Measurements from ENCODE around the gene NCF2. TPM values are rescaled to one million over a fixed set of nuclear protein-coding genes. Genes with fewer than 3 reads are reported as not detected.

Gene NCF2
- total and polyA plus RNA-seq, 2 donors (not counting 3 experiments of a cell fraction or from before 2014, with no cell fraction given): 0.03 TPM; not detected in 1

GRCh38 chr1:183569141-183569540, 21.1 kb downstream of the NCF2 start:
- Histone ChIP-seq H3K4me2 (ENCODE audit: insufficient read depth, low read length) (no peak overlapping the region), H3K79me2 (ENCODE audit: control insufficient read depth, insufficient read depth, low read length) (no peaks in the 10 kb centered on the region), H3K4me3 (replicated peaks in 1 of 3; ENCODE audit: insufficient read depth in 1 of 3, low read depth in 1 of 3, low read length in 3 of 3) (no peak overlapping the region), H3K36me3 (ENCODE audit: control insufficient read depth in 2 of 2, extremely low read depth in 1 of 2, insufficient read depth in 2 of 2, low read length in 2 of 2) (no peaks in the 10 kb centered on the region), H3K4me1 (ENCODE audit: control insufficient read depth, extremely low read depth, insufficient read depth, low read length) (peaks cover 4% of the 10 kb centered on the region), H3K9ac (replicated peaks; ENCODE audit: extremely low read depth, insufficient read depth, low read length) (no peak overlapping the region), H3K27me3 (ENCODE audit: control insufficient read depth in 2 of 2, insufficient read depth in 2 of 2, low read length in 2 of 2) (no peaks in the 10 kb centered on the region), H3K27ac (ENCODE audit: insufficient read depth, low read depth, low read length) (no peak overlapping the region), H3K9me1 (replicated peaks; ENCODE audit: control insufficient read depth, extremely low read depth, insufficient read depth, low read length) (no peaks in the 10 kb centered on the region), H4K20me1 (replicated peaks; ENCODE audit: control insufficient read depth, extremely low read depth, insufficient read depth, low read length) (no peaks in the 10 kb centered on the region), H3K9me3 (replicated peaks; ENCODE audit: control insufficient read depth, insufficient read depth, low read length) (no peaks in the 10 kb centered on the region), H2AFZ (ENCODE audit: low read depth, low read length) (no peak overlapping the region)
- TF ChIP-seq MAX (IDR thresholded peaks at IDR 0.05; ENCODE audit: insufficient read depth, insufficient read length): no peak
- TF ChIP-seq GATA2 (IDR thresholded peaks at IDR 0.05; ENCODE audit: insufficient read depth, insufficient read length, low read depth, low read length): no peak
- TF ChIP-seq FOS (IDR thresholded peaks at IDR 0.05; ENCODE audit: borderline replicate concordance, insufficient read depth, low read length): no peak
- no peak for TF ChIP-seq POLR2A (IDR thresholded peaks at IDR 0.05; ENCODE audit: low read depth, low read length)
- TF ChIP-seq EZH2 (IDR thresholded peaks at IDR 0.05; ENCODE audit: borderline replicate concordance, low read depth, low read length, severe bottlenecking): no peak
- no peak for TF ChIP-seq JUN (IDR thresholded peaks at IDR 0.05; ENCODE audit: borderline replicate concordance, insufficient read depth, insufficient read length, low read depth)
- no peak for TF ChIP-seq CTCF (IDR thresholded peaks at IDR 0.05; ENCODE audit: extremely low read depth in 1 of 2, insufficient read depth in 1 of 2, low read depth in 1 of 2, low read length in 2 of 2)
- TF ChIP-seq POLR2AphosphoS5 (IDR thresholded peaks at IDR 0.05; ENCODE audit: insufficient read depth, low read depth, low read length): no peak
- BruUV-seq (replicated peaks): no TSS peak
- FAIRE-seq (no peak), DNase-seq (ENCODE audit: low read depth, low spot score) (no peak)
- dilution Hi-C loops (cut with MboI; ENCODE audit: extremely low pct_ligation_motif_present, low sequenced_read_pairs) (no loop called here), intact Hi-C loops (cut with micrococcal nuclease) (no loop called here)
- ChIA-PET CTCF (interaction anchor here (1.5 to 1.8 kb wide), 2 partner anchors 9 to 11 kb away, joined by 5 to 6 read pairs; no protein-coding TSS in a partner anchor), POLR2A (no interaction called here)

Measured in endothelial cell of umbilical vein (primary cell).